HG03108 (cell line): ENCODE results near the gene PNO1.

Source experiments
- ATAC-seq: cut with Tn5 transposase; IDR thresholded peaks from one replicate; pipeline ENCODE4 v1.9.1; 2021; ENCODE audit warnings: moderate library complexity; ENCODE audit not compliant: unreplicated experiment

Gene PNO1

GRCh38 chr2:68193144-68193543 is 35.5 kb downstream of the PNO1 start:
- ATAC-seq: no peak

GRCh38 chr2:68193787-68194372 is 36.2 kb downstream of the PNO1 start:
- no peak for ATAC-seq

GRCh38 chr2:68195096-68195495 is 37.4 kb downstream of the PNO1 start:
- ATAC-seq: no peak

GRCh38 chr2:68196120-68196716 is 38.5 kb downstream of the PNO1 start:
- ATAC-seq: no peak

GRCh38 chr2:68200157-68200787 is 42.6 kb downstream of the PNO1 start:
- no peak for ATAC-seq

GRCh38 chr2:68203587-68203986 is 45.9 kb downstream of the PNO1 start:
- peak; percentile 84 for ATAC-seq

GRCh38 chr2:68206793-68207192 is 49.1 kb downstream of the PNO1 start:
- no peak for ATAC-seq

GRCh38 chr2:68214381-68214780 is 56.7 kb downstream of the PNO1 start:
- ATAC-seq: peak; percentile 77

- no peak for ATAC-seq
Observed at GRCh38 chr2:68216454-68217310, 59.0 kb downstream of the PNO1 start.

- ATAC-seq: no peak
Observed at GRCh38 chr2:68217729-68218128, 60.0 kb downstream of the PNO1 start.

GRCh38 chr2:68218343-68218901 is 60.7 kb downstream of the PNO1 start:
- no peak for ATAC-seq

GRCh38 chr2:68222287-68222686 is 64.6 kb downstream of the PNO1 start:
- ATAC-seq: no peak

GRCh38 chr2:68223419-68223818 is 65.7 kb downstream of the PNO1 start:
- no peak for ATAC-seq

- peak; percentile 77 for ATAC-seq
Observed at GRCh38 chr2:68225119-68225632, 67.5 kb downstream of the PNO1 start.
